ENCODE measurements around the gene KRT79.

Gene KRT79

GRCh38 chr12:52809166-52809565, 24.9 kb downstream of the KRT79 start:
- TF ChIP-seq, protein P1, sequence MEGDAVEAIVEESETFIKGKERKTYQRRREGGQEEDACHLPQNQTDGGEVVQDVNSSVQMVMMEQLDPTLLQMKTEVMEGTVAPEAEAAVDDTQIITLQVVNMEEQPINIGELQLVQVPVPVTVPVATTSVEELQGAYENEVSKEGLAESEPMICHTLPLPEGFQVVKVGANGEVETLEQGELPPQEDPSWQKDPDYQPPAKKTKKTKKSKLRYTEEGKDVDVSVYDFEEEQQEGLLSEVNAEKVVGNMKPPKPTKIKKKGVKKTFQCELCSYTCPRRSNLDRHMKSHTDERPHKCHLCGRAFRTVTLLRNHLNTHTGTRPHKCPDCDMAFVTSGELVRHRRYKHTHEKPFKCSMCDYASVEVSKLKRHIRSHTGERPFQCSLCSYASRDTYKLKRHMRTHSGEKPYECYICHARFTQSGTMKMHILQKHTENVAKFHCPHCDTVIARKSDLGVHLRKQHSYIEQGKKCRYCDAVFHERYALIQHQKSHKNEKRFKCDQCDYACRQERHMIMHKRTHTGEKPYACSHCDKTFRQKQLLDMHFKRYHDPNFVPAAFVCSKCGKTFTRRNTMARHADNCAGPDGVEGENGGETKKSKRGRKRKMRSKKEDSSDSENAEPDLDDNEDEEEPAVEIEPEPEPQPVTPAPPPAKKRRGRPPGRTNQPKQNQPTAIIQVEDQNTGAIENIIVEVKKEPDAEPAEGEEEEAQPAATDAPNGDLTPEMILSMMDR (IDR thresholded peaks at IDR 0.05; ENCODE audit: insufficient read depth, low read depth, low read length, missing control alignments), result no peak
- no peak for DNase-seq (ENCODE audit: low read depth)
- no peak overlapping the region for H3K4me3 ChIP-seq (ENCODE audit: low read length)

GRCh38 chr12:52808573-52809160, 25.4 kb downstream of the KRT79 start:
- TF ChIP-seq, protein P1 (IDR thresholded peaks at IDR 0.05; ENCODE audit: insufficient read depth, low read depth, low read length, missing control alignments), result no peak
- no peak for DNase-seq (ENCODE audit: low read depth)
- H3K4me3 ChIP-seq (ENCODE audit: low read length), result no peak overlapping the region

GRCh38 chr12:52807544-52808470, 26.3 kb downstream of the KRT79 start:
- no peak for DNase-seq (ENCODE audit: low read depth)
- TF ChIP-seq, protein P1 (IDR thresholded peaks at IDR 0.05; ENCODE audit: insufficient read depth, low read depth, low read length, missing control alignments), result no peak
- H3K4me3 ChIP-seq (ENCODE audit: low read length), result no peak overlapping the region

- TF ChIP-seq, protein P1 (IDR thresholded peaks at IDR 0.05; ENCODE audit: insufficient read depth, low read depth, low read length, missing control alignments), result no peak
- no peak for DNase-seq (ENCODE audit: low read depth)
- H3K4me3 ChIP-seq (ENCODE audit: low read length), result no peak overlapping the region
Observed at GRCh38 chr12:52806821-52807543, 27.1 kb downstream of the KRT79 start.

- no peak for DNase-seq (ENCODE audit: low read depth)
- TF ChIP-seq, protein P1 (IDR thresholded peaks at IDR 0.05; ENCODE audit: insufficient read depth, low read depth, low read length, missing control alignments), result no peak
- H3K4me3 ChIP-seq (ENCODE audit: low read length), result no peak overlapping the region
Observed at GRCh38 chr12:52806169-52806811, 27.8 kb downstream of the KRT79 start.

- TF ChIP-seq, protein P1 (IDR thresholded peaks at IDR 0.05; ENCODE audit: insufficient read depth, low read depth, low read length, missing control alignments), result no peak
- DNase-seq (ENCODE audit: low read depth), result no peak
- H3K4me3 ChIP-seq (ENCODE audit: low read length), result no peak overlapping the region
Observed at GRCh38 chr12:52805739-52806138, 28.4 kb downstream of the KRT79 start.
